Astrocyte of the hippocampus (primary cell): ENCODE data around the gene DDR1.
"Not testable (repeated sequence)": the region's sequence is repeated elsewhere in the genome, so short reads cannot be mapped to it uniquely, and the experiment has no call there.

Experiments
- DNase-seq: peaks from one replicate; pipeline ENCODE4 v3.0.0; 2011; ENCODE audit warnings: low read depth, low spot score

DDR1 gene

GRCh38 chr6:30854285-30855040 lies 29.9 kb upstream of the DDR1 start:
- no peak for DNase-seq

GRCh38 chr6:30855429-30856075 lies 28.8 kb upstream of the DDR1 start:
- no peak for DNase-seq

GRCh38 chr6:30857112-30857511 lies 27.2 kb upstream of the DDR1 start:
- no peak for DNase-seq

GRCh38 chr6:30857549-30857948 lies 26.8 kb upstream of the DDR1 start:
- DNase-seq: peak; percentile 43

GRCh38 chr6:30859726-30860125 lies 24.6 kb upstream of the DDR1 start:
- DNase-seq: not testable (repeated sequence)

GRCh38 chr6:30861257-30862048 lies 22.9 kb upstream of the DDR1 start:
- no peak for DNase-seq

GRCh38 chr6:30862156-30862875 lies 22.0 kb upstream of the DDR1 start:
- no peak for DNase-seq

- DNase-seq: no peak
Measured at GRCh38 chr6:30864325-30864724, 20.0 kb upstream of the DDR1 start.

GRCh38 chr6:30869241-30869749 lies 15.0 kb upstream of the DDR1 start:
- DNase-seq: not testable (repeated sequence)

- no peak for DNase-seq
Measured at GRCh38 chr6:30870546-30870945, 13.8 kb upstream of the DDR1 start.

- no peak for DNase-seq
Measured at GRCh38 chr6:30871592-30872183, 12.6 kb upstream of the DDR1 start.

GRCh38 chr6:30873137-30873640 lies 11.1 kb upstream of the DDR1 start:
- DNase-seq: no peak

- not testable (repeated sequence) for DNase-seq
Measured at GRCh38 chr6:30873795-30874194, 10.5 kb upstream of the DDR1 start.

GRCh38 chr6:30875244-30876038 lies 8.9 kb upstream of the DDR1 start:
- DNase-seq: no peak

GRCh38 chr6:30876039-30876730 lies 8.1 kb upstream of the DDR1 start:
- peak; percentile 88 for DNase-seq

- peak; percentile 95 for DNase-seq
Measured at GRCh38 chr6:30877419-30878262, 6.7 kb upstream of the DDR1 start.

GRCh38 chr6:30879684-30880427 lies 4.5 kb upstream of the DDR1 start:
- DNase-seq: no peak

- peak; percentile 53 for DNase-seq
Measured at GRCh38 chr6:30880698-30881252, 3.5 kb upstream of the DDR1 start.
